Middle frontal gyrus (tissue), 1 donor: ENCODE measurements around the gene MYO1B.
"Not testable (repeated sequence)": the region's sequence is repeated elsewhere in the genome, so short reads cannot be mapped to it uniquely, and the experiment has no call there.

ENCODE experiments used
- DNase-seq: peaks from one replicate; pipeline ENCODE4 v3.0.0-alpha.2; 2015; ENCODE audit warnings: low spot score; ENCODE audit errors: extremely low spot score

Gene MYO1B

GRCh38 chr2:191446910-191447309, 201.7 kb downstream of the MYO1B start:
- no peak for DNase-seq

GRCh38 chr2:191451116-191451515, 205.9 kb downstream of the MYO1B start:
- no peak for DNase-seq

GRCh38 chr2:191452065-191452464, 206.9 kb downstream of the MYO1B start:
- DNase-seq, result no peak

- DNase-seq, result no peak
Measured at GRCh38 chr2:191453761-191454160, 208.6 kb downstream of the MYO1B start.

- DNase-seq, result not testable (repeated sequence)
Measured at GRCh38 chr2:191456506-191456905, 211.3 kb downstream of the MYO1B start.

GRCh38 chr2:191459158-191459557, 214.0 kb downstream of the MYO1B start:
- no peak for DNase-seq

- no peak for DNase-seq
Measured at GRCh38 chr2:191462370-191462769, 217.2 kb downstream of the MYO1B start.

GRCh38 chr2:191463790-191464189, 218.6 kb downstream of the MYO1B start:
- no peak for DNase-seq

GRCh38 chr2:191465766-191466420, 220.7 kb downstream of the MYO1B start:
- no peak for DNase-seq

- no peak for DNase-seq
Measured at GRCh38 chr2:191467113-191467512, 221.9 kb downstream of the MYO1B start.

GRCh38 chr2:191470306-191470705, 225.1 kb downstream of the MYO1B start:
- no peak for DNase-seq

GRCh38 chr2:191474464-191474863, 229.3 kb downstream of the MYO1B start:
- no peak for DNase-seq
